HepG2 (cell line): ENCODE data around the gene LEAP2. TPM values are rescaled to one million over a fixed set of nuclear protein-coding genes. Genes with fewer than 3 reads are reported as not detected.

ENCODE experiments used
- AKAP8 ChIP-seq: sonication (generic); formaldehyde crosslinking; IDR thresholded peaks from 2 replicates; pipeline ENCODE4 v1.5.1; 2020; ENCODE audit warnings: mild to moderate bottlenecking, missing genetic modification reagents
- ARID4A ChIP-seq: sonication (generic); formaldehyde crosslinking; IDR thresholded peaks from 2 replicates; pipeline ENCODE4 v1.5.0; 2020; ENCODE audit warnings: mild to moderate bottlenecking, missing genetic modification reagents, borderline replicate concordance
- GABPA ChIP-seq, 2 experiments: IDR thresholded peaks; 2 replicates each; pipeline ENCODE4 v1.6.1; 2011 to 2016; ENCODE audit warnings: low read depth in 2 of 2, low read length in 1 of 2, missing biosample characterization in 1 of 2, missing genetic modification characterization in 1 of 2
- LRRFIP1 ChIP-seq: sonication (generic); formaldehyde crosslinking; conservative IDR thresholded peaks from 2 replicates; pipeline ENCODE4 v1.4.0; 2020; ENCODE audit warnings: missing genetic modification reagents
- NFIC ChIP-seq: IDR thresholded peaks from 2 replicates; pipeline ENCODE4 v1.6.1; 2012; ENCODE audit warnings: mild to moderate bottlenecking, low read length, inconsistent platforms
- RFX3 ChIP-seq: IDR thresholded peaks from 2 replicates; pipeline ENCODE4 v1.6.1; 2016; ENCODE audit warnings: missing biosample characterization, missing genetic modification reagents
- TMF1 ChIP-seq: sonication (generic); formaldehyde crosslinking; IDR thresholded peaks from 2 replicates; pipeline ENCODE4 v1.8.1; 2022; ENCODE audit warnings: low read depth, missing genetic modification reagents
- ZFAT ChIP-seq: sonication (generic); formaldehyde crosslinking; conservative IDR thresholded peaks from 2 replicates; pipeline ENCODE4 v1.8.1; 2023; ENCODE audit warnings: missing genetic modification reagents, inconsistent platforms
- ZNF720 ChIP-seq: sonication (generic); formaldehyde crosslinking; IDR thresholded peaks from 2 replicates; pipeline ENCODE4 v1.4.0; 2020; ENCODE audit warnings: missing genetic modification reagents
- polyA plus RNA-seq, 8 experiments: library from polyadenylated mRNA; depleted of rRNA in 3 of 8; stranded (reverse) in 7 of 8; unstranded in 1 of 8; fragments of >200 nt; fragmentation: Illumina TruSeq in 4 of 8; extraction: Trizol in 4 of 8; gene quantifications; 2 replicates each; pipeline versions ENCODE4 v1.2.1 to v1.2.3, GENCODE V29; 2011 to 2016; ENCODE audit warnings: low read depth in 4 of 8, missing spikeins in 1 of 8, mixed read lengths in 1 of 8; ENCODE audit not compliant: insufficient read depth in 1 of 8
- total RNA-seq, 5 experiments: library from RNA; depleted of rRNA; stranded (reverse); fragments of >200 nt; fragmentation: Illumina TruSeq; extraction: Trizol; gene quantifications; 2 replicates each; pipeline ENCODE4 v1.2.3, GENCODE V29; 2016; ENCODE audit warnings: low read depth in 1 of 5
- TF ChIP-seq, protein P1 (sequence below): sonication (generic); formaldehyde crosslinking; IDR thresholded peaks from 2 replicates; pipeline ENCODE4 v1.4.0; 2020; ENCODE audit warnings: mild to moderate bottlenecking, missing genetic modification reagents
- TF ChIP-seq, protein P2 (sequence below): sonication (generic); formaldehyde crosslinking; conservative IDR thresholded peaks from 2 replicates; pipeline ENCODE4 v1.4.0; 2020; ENCODE audit warnings: missing genetic modification reagents

Gene LEAP2
- total and polyA plus RNA-seq, 2 of the 13 experiments (the other 11 are each of a cell fraction or from before 2014, with no cell fraction given): 23.9 to 51.9 TPM

GRCh38 chr5:132838516-132839282 is 34.8 kb upstream of the LEAP2 start (continued):
- TF ChIP-seq, protein P1, sequence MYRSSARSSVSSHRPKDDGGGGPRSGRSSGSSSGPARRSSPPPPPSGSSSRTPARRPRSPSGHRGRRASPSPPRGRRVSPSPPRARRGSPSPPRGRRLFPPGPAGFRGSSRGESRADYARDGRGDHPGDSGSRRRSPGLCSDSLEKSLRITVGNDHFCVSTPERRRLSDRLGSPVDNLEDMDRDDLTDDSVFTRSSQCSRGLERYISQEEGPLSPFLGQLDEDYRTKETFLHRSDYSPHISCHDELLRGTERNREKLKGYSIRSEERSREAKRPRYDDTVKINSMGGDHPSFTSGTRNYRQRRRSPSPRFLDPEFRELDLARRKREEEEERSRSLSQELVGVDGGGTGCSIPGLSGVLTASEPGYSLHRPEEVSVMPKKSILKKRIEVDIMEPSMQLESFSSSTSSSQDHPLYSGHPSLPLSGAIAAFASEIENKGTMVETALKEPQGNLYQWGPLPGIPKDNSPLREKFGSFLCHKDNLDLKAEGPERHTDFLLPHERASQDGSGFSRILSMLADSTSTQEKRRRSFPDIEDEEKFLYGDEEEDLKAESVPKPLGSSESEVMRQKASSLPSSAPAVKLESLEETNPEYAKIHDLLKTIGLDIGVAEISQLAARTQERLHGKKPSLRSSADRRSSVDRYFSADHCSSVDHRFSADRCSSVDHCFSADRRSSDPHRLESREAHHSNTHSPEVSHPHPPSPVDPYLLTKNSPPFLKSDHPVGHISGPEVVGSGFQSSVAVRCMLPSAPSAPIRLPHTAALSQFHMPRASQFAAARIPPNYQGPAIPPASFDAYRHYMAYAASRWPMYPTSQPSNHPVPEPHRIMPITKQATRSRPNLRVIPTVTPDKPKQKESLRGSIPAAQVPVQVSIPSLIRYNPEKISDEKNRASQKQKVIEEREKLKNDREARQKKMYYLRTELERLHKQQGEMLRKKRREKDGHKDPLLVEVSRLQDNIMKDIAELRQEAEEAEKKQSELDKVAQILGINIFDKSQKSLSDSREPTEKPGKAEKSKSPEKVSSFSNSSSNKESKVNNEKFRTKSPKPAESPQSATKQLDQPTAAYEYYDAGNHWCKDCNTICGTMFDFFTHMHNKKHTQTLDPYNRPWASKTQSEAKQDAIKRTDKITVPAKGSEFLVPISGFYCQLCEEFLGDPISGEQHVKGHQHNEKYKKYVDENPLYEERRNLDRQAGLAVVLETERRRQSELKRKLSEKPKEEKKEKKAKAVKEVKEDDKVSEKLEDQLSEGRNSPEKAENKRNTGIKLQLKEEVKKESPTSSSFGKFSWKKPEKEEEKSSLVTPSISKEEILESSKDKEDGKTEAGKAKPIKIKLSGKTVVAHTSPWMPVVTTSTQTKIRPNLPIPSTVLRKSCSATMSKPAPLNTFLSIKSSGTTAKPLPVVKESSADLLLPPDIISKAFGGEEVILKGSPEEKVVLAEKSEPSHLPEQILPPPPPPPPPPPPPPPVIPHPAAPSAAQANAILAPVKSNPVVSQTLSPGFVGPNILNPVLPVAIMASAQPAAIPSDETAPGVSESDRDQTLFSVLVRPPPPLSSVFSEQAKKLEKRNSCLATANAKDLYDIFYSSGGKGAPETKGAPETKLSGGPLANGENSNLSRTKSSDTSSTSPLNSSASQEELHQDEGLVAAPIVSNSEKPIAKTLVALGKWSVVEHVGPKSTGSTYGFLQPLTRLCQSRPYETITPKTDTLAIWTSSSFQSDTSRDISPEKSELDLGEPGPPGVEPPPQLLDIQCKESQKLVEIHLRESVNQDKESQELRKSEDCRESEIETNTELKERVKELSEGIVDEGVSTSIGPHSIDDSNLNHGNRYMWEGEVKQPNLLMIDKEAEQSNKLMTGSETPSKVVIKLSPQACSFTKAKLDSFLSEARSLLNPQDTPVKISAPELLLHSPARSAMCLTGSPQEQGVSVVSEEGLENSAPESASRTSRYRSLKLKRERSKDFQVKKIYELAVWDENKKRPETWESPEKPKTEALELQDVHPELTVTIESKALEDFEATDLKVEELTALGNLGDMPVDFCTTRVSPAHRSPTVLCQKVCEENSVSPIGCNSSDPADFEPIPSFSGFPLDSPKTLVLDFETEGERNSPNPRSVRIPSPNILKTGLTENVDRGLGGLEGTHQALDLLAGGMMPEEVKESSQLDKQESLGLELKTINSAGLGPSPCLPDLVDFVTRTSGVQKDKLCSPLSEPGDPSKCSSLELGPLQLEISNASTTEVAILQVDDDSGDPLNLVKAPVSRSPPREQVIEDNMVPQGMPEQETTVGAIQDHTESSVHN: no peak
- no peak for TF ChIP-seq ZNF720 (CRISPR knock-in tag)
- TF ChIP-seq NFIC: no peak; the same call in 1 of the 2 replicates
- TF ChIP-seq TMF1 (CRISPR knock-in tag): no peak
- no peak for TF ChIP-seq ZFAT (CRISPR knock-in tag)
- no peak for TF ChIP-seq GABPA (IDR thresholded peaks at IDR 0.05; ENCODE audit: low read depth, low read length)
- TF ChIP-seq GABPA (CRISPR knock-in tag; IDR thresholded peaks at IDR 0.05; ENCODE audit: low read depth): no peak
- TF ChIP-seq RFX3 (CRISPR knock-in tag): no peak
- TF ChIP-seq LRRFIP1: no peak
- no peak for TF ChIP-seq AKAP8 (CRISPR knock-in tag)
- TF ChIP-seq, protein P2, sequence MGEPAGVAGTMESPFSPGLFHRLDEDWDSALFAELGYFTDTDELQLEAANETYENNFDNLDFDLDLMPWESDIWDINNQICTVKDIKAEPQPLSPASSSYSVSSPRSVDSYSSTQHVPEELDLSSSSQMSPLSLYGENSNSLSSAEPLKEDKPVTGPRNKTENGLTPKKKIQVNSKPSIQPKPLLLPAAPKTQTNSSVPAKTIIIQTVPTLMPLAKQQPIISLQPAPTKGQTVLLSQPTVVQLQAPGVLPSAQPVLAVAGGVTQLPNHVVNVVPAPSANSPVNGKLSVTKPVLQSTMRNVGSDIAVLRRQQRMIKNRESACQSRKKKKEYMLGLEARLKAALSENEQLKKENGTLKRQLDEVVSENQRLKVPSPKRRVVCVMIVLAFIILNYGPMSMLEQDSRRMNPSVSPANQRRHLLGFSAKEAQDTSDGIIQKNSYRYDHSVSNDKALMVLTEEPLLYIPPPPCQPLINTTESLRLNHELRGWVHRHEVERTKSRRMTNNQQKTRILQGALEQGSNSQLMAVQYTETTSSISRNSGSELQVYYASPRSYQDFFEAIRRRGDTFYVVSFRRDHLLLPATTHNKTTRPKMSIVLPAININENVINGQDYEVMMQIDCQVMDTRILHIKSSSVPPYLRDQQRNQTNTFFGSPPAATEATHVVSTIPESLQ: no peak
- no peak for TF ChIP-seq ARID4A
